ENCODE data around the gene ARHGAP21. TPM values are rescaled to one million over a fixed set of nuclear protein-coding genes. Genes with fewer than 3 reads are reported as not detected.

Gene ARHGAP21
- total RNA-seq, 1 experiment from 2014 or later, result 59.4 TPM

DNA sequence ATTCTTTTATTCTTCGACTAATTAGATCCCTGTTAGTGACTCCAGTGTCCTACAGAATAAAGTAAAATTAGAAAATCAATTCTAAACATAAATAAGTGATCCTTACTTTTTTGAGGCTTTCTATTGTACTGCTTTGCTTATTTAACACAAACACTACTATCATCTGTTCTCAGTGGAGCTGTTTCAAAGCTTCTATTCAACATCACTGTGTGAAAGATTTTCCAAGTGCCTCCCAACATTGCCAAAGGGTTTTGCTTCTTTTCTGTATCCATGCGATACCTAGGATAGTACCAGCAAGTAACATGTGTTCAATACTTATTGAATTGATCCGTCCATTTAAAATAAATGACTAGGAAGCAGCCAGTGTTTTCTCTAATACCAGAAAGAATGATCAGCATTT lies 125.7 kb downstream of the ARHGAP21 start:
- Histone ChIP-seq H3T11ph (ENCODE audit: low read length) (no peak overlapping the region), H2BK5ac (ENCODE audit: insufficient read length, low read length) (no peak overlapping the region), H3K27ac (ENCODE audit: insufficient read length, low read depth, low read length) (no peak overlapping the region), H3K9me3 (ENCODE audit: control insufficient read depth, low read depth, low read length) (no peaks in the 10 kb centered on the region), H2AFZ (ENCODE audit: low read length) (no peak overlapping the region), H2AK5ac (ENCODE audit: insufficient read length, low read length) (no peak overlapping the region), H4K91ac (ENCODE audit: insufficient read length, low read depth, low read length) (no peak overlapping the region), H2BK120ac (ENCODE audit: low read depth, low read length, poor library complexity, severe bottlenecking) (no peak overlapping the region), H4K20me1 (ENCODE audit: control insufficient read depth, insufficient read depth, insufficient read length) (no peaks in the 10 kb centered on the region), H2BK15ac (ENCODE audit: low read depth, low read length) (no peak overlapping the region), H4K5ac (ENCODE audit: insufficient read length, low read depth, low read length) (no peak overlapping the region), H3K27me3 (ENCODE audit: insufficient read depth, low read length) (no peaks in the 10 kb centered on the region), H2BK12ac (ENCODE audit: insufficient read length, low read depth, low read length) (no peak overlapping the region), H3K56ac (ENCODE audit: insufficient read length, low read depth, low read length) (no peak overlapping the region), H3K14ac (ENCODE audit: insufficient read depth, low read length) (no peak overlapping the region), H3K4me1 (ENCODE audit: insufficient read depth, low read length) (no peaks in the 10 kb centered on the region), H3K4me2 (ENCODE audit: insufficient read depth, insufficient read length, low read length) (no peak overlapping the region), H2BK20ac (ENCODE audit: low read depth, low read length, poor library complexity, severe bottlenecking) (no peak overlapping the region), H4K8ac (replicated peaks; ENCODE audit: insufficient read length, low read depth, low read length) (no peak overlapping the region), H3K4ac (ENCODE audit: low read depth, low read length) (no peak overlapping the region), H3K79me2 (ENCODE audit: insufficient read depth, low read length) (no peaks in the 10 kb centered on the region), H3K23ac (ENCODE audit: insufficient read length, low read depth, low read length) (no peak overlapping the region), H3K9ac (ENCODE audit: extremely low read depth, insufficient read length, low read length) (no peak overlapping the region), H3K18ac (ENCODE audit: insufficient read length, low read depth, low read length) (no peak overlapping the region), H3K23me2 (ENCODE audit: insufficient read length, low read depth, low read length, poor library complexity, severe bottlenecking) (no peaks in the 10 kb centered on the region), H3K79me1 (ENCODE audit: insufficient read depth, low read depth, low read length, poor library complexity, severe bottlenecking) (no peaks in the 10 kb centered on the region)
- TF ChIP-seq, protein P1, sequence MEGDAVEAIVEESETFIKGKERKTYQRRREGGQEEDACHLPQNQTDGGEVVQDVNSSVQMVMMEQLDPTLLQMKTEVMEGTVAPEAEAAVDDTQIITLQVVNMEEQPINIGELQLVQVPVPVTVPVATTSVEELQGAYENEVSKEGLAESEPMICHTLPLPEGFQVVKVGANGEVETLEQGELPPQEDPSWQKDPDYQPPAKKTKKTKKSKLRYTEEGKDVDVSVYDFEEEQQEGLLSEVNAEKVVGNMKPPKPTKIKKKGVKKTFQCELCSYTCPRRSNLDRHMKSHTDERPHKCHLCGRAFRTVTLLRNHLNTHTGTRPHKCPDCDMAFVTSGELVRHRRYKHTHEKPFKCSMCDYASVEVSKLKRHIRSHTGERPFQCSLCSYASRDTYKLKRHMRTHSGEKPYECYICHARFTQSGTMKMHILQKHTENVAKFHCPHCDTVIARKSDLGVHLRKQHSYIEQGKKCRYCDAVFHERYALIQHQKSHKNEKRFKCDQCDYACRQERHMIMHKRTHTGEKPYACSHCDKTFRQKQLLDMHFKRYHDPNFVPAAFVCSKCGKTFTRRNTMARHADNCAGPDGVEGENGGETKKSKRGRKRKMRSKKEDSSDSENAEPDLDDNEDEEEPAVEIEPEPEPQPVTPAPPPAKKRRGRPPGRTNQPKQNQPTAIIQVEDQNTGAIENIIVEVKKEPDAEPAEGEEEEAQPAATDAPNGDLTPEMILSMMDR (conservative IDR thresholded peaks at IDR 0.05), result no peak
- peaks cover 0 to 4% of the 10 kb centered on the region in 2 experiments; a peak in 2 of 4 replicates for H3K4me1 Mint-ChIP-seq
- no peak overlapping the region for H3K4me3 Mint-ChIP-seq
- no CpG with 5 or more reads among the region's 3 CpGs for WGBS (ENCODE audit: extremely low coverage, insufficient read length, low lambda C conversion rate)
- no peak for DNase-seq
- no peaks in the 10 kb centered on the region for H3K9me3 Mint-ChIP-seq
- no peaks in the 10 kb centered on the region for H3K27me3 Mint-ChIP-seq (ENCODE audit: low read depth)
- H3K36me3 Mint-ChIP-seq (ENCODE audit: insufficient read depth in 1 of 3, low read depth in 3 of 3), result peaks cover 5 to 68% (median 60%) of the 10 kb centered on the region in 3 experiments; a peak in 6 of 7 replicates
- no peak overlapping the region for H3K27ac Mint-ChIP-seq

All from H9 (cell line).